Lung (tissue), 12 donors: ENCODE results near the gene GLI2. TPM values are rescaled to one million over a fixed set of nuclear protein-coding genes. Genes with fewer than 3 reads are reported as not detected.

Experiments used
- ATAC-seq: fragments of 200-7000 bp; cut with Tn5 transposase; one replicate; pipeline ENCODE4 v1.9.1; 2020; ENCODE audit warnings: moderate number of reproducible peaks; ENCODE audit not compliant: insufficient read depth, low FRiP score
- DNase-seq, 3 donors: peaks; one replicate each; pipeline ENCODE4 v3.0.0-alpha.2; 2013 to 2017
- H3K27ac ChIP-seq, 2 donors: one replicate each; pipeline ENCODE4 v1.5.1; 2013; ENCODE audit warnings: mild to moderate bottlenecking in 2 of 2, moderate library complexity in 2 of 2, control low read depth in 1 of 2, inconsistent platforms in 1 of 2, low read depth in 1 of 2, low read length in 1 of 2
- H3K27me3 ChIP-seq, 3 donors: one replicate each; pipeline ENCODE4 v1.5.1; 2013; ENCODE audit warnings: low read length in 2 of 3; ENCODE audit not compliant: control insufficient read depth in 3 of 3, insufficient read depth in 3 of 3
- H3K36me3 ChIP-seq, 4 donors: one replicate each; pipeline ENCODE4 v1.5.1; 2013; ENCODE audit warnings: low read length in 4 of 4, mild to moderate bottlenecking in 1 of 4, moderate library complexity in 1 of 4; ENCODE audit not compliant: control insufficient read depth in 4 of 4, insufficient read depth in 4 of 4
- H3K4me1 ChIP-seq, 5 donors: one replicate each; pipeline ENCODE4 v1.5.1; 2013; ENCODE audit warnings: low read length in 5 of 5, mild to moderate bottlenecking in 2 of 5, moderate library complexity in 1 of 5; ENCODE audit not compliant: control insufficient read depth in 5 of 5, insufficient read depth in 5 of 5
- H3K4me3 ChIP-seq: one replicate; pipeline ENCODE4 v1.5.1; 2013; ENCODE audit warnings: mild to moderate bottlenecking, control low read depth, moderate library complexity
- H3K9ac ChIP-seq, 2 donors: one replicate each; pipeline ENCODE4 v1.5.1; 2013; ENCODE audit warnings: low read length in 2 of 2, control low read depth in 1 of 2; ENCODE audit not compliant: insufficient read depth in 1 of 2
- H3K9me3 ChIP-seq, 4 donors: one replicate each; pipeline ENCODE4 v1.5.1; 2013; ENCODE audit warnings: low read length in 3 of 4, mild to moderate bottlenecking in 1 of 4, moderate library complexity in 1 of 4; ENCODE audit not compliant: control insufficient read depth in 4 of 4, insufficient read depth in 3 of 4
- CTCF ChIP-seq: IDR thresholded peaks from 2 replicates; pipeline ENCODE4 v1.5.1; 2012; ENCODE audit warnings: mild to moderate bottlenecking; ENCODE audit errors: control extremely low read depth, extremely low read depth
- WGBS, 2 donors: extraction: QIAGEN DNeasy Blood & Tissue Kit; methylation state at CpG; one replicate each; pipeline ENCODE4 v1.1.7; 2013; 5-methylcytosine and 5-hydroxymethylcytosine counted together
- polyA plus RNA-seq, 2 donors: library from polyadenylated mRNA; stranded (reverse); fragments of 200-250 nt; gene quantifications; one replicate each; pipeline ENCODE4 v1.2.1, GENCODE V29; 2013
- total RNA-seq, 2 donors: library from RNA; depleted of rRNA in 1 of 2; stranded (reverse); fragments of >200 nt in 1 of 2; gene quantifications; one replicate each; pipeline ENCODE4 v1.2.1, GENCODE V29; 2014 to 2021
- donor health status: control.
- donor health status: control.
- donor health status: Bipolar disorder and iron deficiency.
- donor health status: healthy.
- donor health status: DM: yes; HTN: yes; CAD: no.

The GLI2 gene
- total and polyA plus RNA-seq, 4 donors: 1.1 to 9.2 (median 3.5) TPM

DNA sequence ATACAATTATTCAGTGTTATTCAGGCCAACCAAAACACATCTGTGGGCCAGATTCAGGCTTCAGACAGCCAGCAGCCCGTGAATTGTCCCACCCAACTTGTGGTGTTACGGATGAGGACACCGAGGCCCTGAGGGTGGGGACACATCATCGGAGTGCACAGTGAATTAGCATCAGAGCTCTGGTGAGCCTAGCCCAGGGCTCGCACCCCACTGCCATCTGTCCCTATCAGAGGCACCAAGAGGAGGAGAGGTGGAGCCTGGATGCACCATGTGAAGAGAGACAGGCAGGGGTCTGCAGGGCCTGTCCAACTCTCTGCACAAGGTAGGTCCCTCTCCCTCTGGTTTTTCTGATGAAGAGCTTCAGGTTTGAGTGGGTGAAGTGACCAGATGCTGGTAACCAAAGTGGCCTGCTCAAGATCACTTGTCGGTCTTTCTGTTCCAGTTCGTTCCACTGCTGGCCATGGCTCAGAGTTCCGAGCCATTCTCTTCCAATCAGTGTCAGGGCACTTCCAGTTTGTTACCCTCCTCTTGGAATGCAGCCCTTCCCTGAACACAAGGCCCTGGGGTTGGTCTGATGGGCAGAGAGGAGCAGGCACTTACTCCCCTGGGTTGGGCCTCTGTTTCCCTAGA lies 14.8 kb upstream of the GLI2 start:
- peaks cover 0 to 2% (median under 1%) of the 10 kb centered on the region in 4 donors for H3K9me3 ChIP-seq
- H3K27ac ChIP-seq: no peak overlapping the region
- DNase-seq: no peak
- H3K4me3 ChIP-seq: no peak overlapping the region
- 94% methylated on average over 8 of the region's 8 CpGs for WGBS, 2 donors
- TF ChIP-seq CTCF: no peak
- no peaks in the 10 kb centered on the region for H3K27me3 ChIP-seq
- H3K9ac ChIP-seq: no peak overlapping the region
- H3K36me3 ChIP-seq: no peaks in the 10 kb centered on the region
- ATAC-seq: no peak
- H3K4me1 ChIP-seq: peaks cover 0 to 19% (median 0%) of the 10 kb centered on the region in 5 donors

DNA sequence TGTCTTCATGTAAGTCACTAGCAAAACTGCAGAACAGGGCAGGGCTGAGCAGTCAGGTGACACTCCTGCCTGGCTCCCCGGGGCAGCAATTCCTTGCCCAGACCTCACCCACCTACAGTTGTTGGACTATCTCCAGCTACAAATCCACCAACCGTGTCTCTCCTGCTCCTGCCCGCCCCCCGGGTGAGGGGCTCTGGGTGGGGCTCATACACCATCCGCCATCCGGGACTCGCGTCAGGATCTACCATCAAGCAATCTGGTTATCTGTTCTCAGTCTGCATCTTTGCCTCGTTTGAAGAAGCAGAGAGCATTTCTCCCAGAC lies 13.5 kb upstream of the GLI2 start:
- peaks cover 0 to 5% (median 3%) of the 10 kb centered on the region in 4 donors for H3K9me3 ChIP-seq
- H3K9ac ChIP-seq: no peak overlapping the region
- H3K4me1 ChIP-seq: peaks cover 0 to 10% (median 0%) of the 10 kb centered on the region in 5 donors
- WGBS, 2 donors: 60 to 72% methylated on average over 9 of the region's 9 CpGs
- no peak overlapping the region for H3K27ac ChIP-seq
- DNase-seq: no peak
- TF ChIP-seq CTCF: no peak
- no peak overlapping the region for H3K4me3 ChIP-seq
- ATAC-seq: no peak
- H3K27me3 ChIP-seq: no peaks in the 10 kb centered on the region
- no peaks in the 10 kb centered on the region for H3K36me3 ChIP-seq

DNA sequence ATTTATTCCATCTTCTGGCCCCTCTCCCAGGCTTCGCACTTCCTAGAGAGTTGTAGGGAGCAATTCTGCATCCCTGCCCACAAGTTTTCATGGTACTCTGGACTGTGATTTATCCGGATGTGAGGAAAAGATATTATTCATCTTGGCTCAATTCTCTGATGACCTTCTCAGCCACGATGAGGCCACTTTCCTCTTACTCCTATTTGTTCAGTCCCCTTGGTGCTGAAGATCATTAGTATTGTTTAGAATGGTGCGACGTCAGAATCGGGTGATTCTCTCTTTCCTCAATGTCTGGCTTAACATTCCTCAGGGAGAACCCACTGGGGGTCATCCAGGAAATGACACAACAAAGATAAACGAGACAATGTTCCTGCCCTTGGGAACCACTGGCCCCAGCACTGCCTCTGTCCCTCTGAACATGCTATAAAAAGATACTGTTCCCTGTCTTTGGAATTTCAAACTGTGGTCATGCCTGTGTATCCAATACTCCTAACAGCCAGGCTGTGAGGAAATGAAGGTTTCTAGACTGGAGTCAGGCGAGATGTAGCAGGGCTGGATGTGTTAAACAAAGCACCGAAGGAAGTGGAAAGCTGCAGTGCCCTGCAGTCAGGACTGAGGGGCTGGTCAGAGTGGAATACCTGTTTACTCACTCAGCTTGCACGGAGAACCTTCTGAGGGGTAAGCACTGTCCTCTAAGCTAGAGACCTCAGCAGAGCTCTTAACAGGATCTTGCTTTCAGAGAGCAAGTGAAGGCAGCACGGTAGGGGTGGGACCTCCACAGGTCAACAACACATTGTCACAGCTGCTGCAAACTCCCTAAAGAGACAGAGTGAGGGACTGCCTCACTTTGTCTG lies 12.9 kb upstream of the GLI2 start:
- no peak for TF ChIP-seq CTCF
- Histone ChIP-seq H3K27me3 (no peaks in the 10 kb centered on the region), H3K36me3 (no peaks in the 10 kb centered on the region), H3K9ac (no peak overlapping the region), H3K4me1 (peaks cover 0 to 10% (median 0%) of the 10 kb centered on the region in 5 donors), H3K4me3 (no peak overlapping the region), H3K27ac (no peak overlapping the region), H3K9me3 (peaks cover 0 to 5% (median 3%) of the 10 kb centered on the region in 4 donors)
- peak; percentile 45 to 53 (median 48) for DNase-seq
- 38 to 60% methylated on average over 11 of the region's 11 CpGs for WGBS, 2 donors
- no peak for ATAC-seq
